Superior temporal gyrus (tissue), 1 donor: ENCODE measurements around the gene PIGA.
"Not testable (repeated sequence)": the region's sequence is repeated elsewhere in the genome, so short reads cannot be mapped to it uniquely, and the experiment has no call there.

ENCODE experiments used
- DNase-seq: peaks from one replicate; pipeline ENCODE4 v3.0.0-alpha.2; 2016; ENCODE audit errors: extremely low spot score

PIGA gene

DNA sequence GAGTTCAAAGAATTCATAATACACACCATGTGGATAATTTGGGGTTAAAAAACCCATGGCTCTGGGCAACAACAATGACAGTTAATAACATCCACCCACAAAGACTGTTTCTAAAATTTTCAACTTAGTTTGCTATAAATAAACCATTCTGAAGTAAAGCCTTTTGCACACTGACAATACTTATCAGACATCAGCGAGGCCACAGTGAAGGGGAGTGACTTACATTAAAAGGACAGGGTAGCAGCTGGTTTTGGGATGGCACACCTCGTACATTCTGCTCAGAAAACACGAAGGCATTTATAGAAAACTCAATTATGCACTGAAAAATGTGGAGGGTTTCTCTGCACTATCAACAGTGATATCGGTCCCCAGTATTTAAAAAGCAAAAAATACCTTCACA, 15.0 kb downstream of the PIGA start:
- no peak for DNase-seq

DNA sequence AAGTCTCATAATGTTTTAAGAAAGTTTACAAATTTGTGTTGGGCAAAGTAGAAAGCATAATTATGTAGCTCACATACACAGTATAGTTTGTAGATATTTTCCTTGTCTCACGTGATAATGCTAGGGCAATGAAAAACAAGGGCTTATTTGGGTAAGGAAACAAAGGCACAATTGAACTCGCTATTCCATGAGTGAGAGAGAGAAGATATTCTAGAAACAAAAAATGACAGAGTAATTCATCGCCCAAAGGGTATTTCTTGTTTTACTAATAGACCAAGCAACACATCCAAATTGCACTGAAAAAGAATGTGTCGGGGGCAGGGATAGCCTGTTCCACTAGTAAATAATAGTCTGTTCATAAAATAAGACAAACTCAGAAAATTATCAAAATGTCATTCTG, 16.2 kb downstream of the PIGA start:
- DNase-seq: peak; percentile 74

DNA sequence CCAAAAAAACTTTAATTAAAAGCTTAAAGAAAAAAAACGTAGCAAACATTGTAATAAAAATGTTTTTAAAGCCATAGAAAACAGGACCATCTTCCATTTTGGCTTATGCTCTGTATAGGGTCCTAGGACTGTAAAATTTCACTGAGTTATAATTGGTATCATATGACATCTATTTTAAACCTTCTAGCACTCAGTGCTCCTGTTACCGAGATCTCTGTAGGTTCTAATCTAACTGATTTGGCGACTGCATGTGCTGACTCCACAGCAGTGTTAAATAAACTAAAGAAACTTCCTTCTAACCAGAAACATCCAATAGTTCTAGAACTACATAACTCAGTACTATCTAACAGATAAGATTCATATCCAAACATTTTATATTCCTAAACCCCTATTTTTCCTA, 19.8 kb downstream of the PIGA start, which contains the start of gene ASB11:
TSS of gene ASB11 (minus strand) at position 132 of the 400 bp plus-strand sequence. CDS start at position 97, 35 bp downstream.
- no peak for DNase-seq

DNA sequence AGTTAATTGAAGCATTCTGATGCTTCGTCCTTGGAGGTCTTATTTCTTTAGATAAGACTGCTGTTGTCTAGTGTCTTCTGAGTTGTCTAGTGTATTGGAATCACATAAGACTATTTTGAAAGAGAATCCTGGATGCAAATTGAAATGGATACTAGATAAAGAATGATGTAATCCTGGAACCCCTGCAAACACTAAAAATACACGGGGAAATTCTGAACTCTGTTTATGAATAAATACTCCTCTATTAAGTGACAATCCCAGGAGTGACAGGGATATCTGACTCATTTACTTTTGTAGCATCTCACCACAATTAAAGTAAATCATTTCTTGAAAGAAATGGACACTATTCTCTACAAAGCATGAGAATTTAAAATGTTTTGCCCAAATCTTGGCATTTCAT, 20.9 kb downstream of the PIGA start:
- DNase-seq: no peak

DNA sequence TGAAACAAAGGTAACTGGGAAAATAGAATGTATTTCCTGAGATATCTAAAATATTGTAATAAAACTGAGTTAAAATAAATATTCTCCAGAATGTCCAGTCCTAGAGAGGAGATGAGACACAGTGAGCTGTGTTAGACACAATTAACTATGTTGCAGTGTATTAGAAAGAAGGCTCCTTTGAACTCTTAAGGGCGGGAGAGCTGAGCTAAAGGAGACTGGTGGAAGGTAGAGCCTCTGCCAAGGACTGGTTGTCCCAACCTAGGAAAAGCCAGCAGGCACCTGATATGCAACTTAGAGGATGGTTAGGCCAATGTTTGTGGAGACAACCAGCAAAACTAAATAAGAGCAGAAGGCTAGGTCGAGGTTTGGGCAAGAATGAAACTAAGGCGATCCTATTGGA, 24.2 kb downstream of the PIGA start:
- no peak for DNase-seq

DNA sequence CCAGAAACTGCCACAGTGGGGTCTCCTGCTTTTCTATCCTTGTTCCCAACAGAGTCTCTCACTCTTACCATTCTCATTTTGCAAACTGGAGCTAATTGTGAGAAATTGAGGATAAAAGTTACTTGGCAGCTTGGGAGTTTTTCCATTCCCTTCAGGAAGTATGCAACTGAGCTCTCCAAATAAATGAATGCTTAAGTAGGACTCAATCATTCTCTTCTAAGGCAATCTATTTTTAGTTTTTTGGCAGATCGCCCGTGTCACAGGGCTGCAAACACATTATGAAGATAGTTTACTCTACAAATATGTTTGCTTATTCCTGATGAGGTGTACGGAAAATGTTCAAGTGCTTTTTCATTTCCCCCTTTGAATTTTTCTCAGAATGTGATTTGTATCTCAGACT, 25.2 kb downstream of the PIGA start:
- DNase-seq: no peak

DNA sequence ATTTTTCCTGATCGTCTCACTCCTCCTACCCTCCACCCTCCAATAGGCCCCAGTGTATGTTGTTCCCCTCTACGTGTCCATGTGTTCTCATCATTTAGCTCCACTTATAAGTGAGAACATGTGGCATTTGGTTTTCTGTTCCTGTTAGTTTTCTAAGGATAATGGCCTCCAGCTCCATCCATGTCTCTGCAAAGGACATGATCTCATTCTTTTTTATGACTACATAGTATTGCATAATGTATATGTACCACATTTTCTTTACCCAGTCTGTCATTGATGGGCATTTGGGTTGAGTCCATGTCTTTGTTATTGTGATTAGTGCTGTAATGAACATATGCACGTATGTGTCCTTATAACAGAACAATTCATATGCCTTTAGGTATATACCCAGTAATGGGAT, 29.4 kb downstream of the PIGA start:
- DNase-seq: not testable (repeated sequence)

DNA sequence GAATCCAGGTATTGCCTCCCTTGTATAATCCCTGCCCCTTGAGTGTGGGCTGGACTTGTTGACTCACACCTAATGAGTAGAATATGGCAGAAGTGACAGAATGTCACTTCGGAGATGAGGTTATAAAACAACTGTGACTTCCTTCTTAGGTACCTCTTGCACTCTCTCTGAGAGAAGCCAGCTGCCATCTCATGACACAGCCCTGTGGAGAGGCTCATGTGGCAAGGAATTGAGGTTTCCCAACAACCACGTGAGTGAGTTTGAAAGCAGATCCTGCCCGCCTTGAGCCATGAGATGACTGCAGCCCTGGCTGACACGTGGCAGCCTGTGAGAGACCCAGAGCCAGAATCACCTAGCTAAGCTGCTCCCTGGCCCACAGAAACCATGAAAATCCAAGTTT, 33.4 kb downstream of the PIGA start:
- no peak for DNase-seq

DNA sequence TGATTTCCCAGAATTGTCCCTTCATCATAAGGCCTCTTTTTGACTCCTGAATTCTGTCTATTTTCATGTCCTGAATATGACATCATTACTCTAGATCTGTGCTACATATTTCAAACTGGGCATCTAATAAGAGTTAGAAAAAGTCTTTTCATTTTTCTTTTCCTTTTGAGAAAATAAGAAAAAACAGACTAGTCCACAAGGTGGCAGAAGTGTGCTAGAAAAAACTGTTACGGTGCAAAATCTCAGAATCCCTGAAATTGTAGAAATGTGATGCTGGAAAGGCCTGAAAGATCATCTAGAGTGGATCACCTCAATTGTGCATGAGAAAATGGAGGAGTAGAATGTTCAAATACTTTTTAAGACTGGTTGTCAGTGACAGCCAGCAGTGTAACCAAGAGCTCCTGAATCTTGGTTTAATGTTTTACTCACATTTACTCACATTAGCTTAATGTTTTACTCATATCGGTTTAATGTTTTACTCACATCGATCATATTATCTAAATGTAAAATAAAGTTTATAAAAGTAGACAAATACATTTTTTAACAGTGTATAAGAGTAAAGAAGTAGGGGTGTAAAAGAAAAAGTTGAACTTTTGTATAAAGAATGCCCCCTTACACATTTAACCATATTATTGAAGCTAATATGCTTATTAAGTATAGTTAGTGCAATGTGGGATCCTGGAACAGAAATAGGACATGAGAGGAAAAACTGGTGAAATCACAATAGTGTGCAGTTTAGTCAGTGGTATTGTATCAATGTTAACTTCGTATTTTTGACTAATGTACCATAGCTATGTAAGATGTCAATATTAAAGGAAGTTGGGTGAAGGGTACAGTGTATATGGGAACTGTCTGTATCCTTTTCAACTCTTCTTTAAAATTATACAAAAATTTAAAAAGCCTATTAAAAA, 35.1 kb downstream of the PIGA start:
- peak; percentile 81 for DNase-seq

DNA sequence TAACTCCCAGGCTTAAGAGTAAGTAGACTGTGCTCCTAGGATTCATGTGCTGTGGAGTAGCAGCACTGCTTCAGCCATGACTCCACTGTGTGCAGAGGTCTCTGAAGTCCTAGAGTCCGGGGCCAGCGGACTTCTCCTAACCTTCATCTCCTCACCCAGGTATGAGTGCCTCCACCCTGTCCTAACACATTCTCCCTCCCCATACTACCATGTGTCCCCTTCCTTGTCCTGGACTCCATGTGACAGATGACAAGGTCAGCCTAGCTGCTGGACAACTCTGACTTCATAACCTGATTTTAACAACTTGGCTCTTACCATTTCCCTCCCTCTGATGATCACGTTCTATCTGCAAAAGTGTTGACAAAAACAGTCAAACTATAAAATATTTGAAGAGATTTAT, 36.5 kb downstream of the PIGA start:
- no peak for DNase-seq

DNA sequence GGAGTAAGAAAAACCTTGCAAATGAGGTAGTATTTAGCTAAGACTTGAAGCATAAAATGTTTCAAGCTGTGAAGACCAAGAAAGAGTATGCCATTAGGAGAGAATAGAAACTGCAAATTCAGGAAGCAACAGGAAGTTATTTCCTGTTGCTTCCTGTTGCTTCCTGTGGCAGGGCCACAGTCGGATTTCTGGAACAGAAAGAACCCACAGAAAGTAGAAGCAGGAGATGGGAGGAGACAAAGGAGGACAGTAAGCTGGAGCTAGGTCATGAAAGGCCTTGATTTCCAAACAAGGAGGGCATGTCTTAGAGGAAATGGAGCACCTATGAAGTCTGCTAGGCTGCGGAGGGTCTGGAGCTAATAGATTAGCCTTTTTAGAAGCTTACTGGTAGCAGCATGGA, 37.1 kb downstream of the PIGA start:
- DNase-seq: no peak

DNA sequence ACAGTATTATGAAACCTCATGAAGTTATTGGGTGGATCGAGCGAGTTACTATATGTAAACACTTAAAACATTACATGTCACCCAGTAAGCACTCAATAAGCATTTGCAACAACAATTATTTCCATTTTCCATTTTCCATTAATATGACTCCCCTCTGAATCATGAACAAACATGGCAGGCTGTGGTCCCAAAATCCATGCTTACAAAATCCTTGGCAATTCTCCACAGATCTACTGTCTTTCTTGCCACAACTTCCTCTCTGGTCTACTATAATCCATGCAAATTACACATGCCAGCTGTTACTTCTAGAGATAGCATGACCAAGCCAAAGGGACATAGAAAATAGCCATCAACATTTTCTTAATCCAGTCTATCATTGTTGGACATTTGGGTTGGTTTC, 41.9 kb downstream of the PIGA start:
- no peak for DNase-seq

DNA sequence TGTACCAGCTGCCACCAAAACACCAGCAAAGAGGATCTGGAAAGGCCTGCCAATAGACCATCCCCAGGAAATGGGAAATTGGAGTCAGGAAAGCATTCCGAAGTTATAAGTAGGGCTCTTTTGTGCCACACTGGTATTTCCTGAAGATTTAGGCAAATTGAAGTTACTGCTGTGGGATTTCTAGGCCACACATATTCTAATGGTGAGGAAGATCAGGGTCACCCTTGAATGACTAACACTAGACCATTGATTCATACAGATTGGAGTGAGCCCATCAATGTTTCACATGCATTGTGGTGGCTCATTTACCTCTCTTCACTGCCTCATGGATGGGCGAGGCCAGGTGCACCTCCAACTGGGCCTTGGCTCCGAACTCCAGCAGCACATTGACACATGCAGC, 42.5 kb downstream of the PIGA start:
- DNase-seq: no peak

DNA sequence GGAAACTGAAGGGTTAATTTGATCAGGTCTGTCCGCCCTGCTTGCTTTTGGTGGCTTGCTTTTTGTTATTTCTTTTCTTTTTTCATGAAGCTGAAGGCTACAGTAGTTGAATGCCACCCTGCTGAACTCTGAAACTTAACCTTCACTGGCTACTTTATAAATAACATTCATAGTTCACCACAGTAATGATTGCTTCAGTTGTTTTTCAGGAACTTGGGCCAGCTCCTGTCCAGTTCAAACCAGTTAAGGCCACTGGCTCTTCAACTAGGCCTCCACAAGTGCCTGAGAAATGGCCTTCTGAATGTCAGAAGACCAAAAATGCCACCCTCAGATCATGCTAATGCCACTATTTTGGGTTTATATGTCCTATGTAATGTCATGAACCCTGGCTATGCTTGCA, 57.7 kb downstream of the PIGA start:
- DNase-seq: no peak

DNA sequence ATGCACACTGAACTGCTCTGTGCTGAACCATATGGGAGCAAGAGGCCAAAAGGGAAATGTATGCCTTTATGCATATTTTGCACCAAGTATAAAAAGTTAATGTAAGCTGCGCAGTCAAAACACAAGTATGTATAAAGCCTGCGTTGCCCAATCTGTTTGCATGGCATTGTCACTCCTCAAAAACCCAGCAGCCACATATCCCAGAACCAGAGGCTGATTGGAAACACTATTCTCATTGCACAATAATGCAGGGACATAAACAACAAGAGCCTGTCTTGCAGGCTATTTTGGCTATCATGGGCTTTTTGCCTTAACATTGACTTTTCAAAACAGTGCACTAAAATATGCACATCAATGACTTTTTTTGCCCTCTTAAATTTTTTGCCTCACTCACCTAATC, 60.4 kb downstream of the PIGA start:
- no peak for DNase-seq

DNA sequence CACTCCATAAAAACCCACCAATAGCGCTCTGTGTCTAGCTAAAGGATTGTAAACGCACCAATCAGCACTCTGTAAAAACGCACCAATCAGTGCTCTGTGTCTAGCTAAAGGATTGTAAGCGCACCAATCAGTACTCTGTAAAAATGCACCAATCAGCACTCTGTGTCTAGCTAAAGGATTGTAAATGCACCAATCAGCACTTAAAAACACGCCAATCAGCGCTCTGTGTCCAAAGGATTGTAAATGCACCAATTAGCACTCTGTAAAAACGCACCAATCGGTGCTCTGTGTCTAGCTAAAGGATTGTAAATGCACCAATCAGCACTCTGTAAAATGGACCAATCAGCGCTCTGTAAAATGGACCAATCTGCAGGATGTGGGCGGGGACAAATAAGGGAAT, 62.0 kb downstream of the PIGA start:
- not testable (repeated sequence) for DNase-seq

DNA sequence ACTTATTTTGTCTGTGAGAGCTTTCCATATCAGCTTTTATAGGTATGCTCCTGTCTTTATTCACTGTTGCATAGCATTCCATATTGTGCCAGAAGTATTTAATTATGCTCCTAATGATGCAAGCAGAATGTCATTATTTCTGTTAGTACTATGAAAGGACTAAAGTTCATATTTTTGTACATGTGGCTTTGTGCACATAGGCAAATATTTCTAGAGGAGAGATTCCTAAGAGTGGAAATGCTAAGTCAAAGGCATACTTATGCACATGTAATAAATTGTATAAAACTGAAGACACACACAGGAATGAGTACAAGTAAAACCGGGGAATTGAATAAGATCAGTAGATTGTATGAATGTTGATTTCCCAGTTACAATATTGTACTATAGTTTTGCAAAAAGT, 63.6 kb downstream of the PIGA start:
- no peak for DNase-seq

DNA sequence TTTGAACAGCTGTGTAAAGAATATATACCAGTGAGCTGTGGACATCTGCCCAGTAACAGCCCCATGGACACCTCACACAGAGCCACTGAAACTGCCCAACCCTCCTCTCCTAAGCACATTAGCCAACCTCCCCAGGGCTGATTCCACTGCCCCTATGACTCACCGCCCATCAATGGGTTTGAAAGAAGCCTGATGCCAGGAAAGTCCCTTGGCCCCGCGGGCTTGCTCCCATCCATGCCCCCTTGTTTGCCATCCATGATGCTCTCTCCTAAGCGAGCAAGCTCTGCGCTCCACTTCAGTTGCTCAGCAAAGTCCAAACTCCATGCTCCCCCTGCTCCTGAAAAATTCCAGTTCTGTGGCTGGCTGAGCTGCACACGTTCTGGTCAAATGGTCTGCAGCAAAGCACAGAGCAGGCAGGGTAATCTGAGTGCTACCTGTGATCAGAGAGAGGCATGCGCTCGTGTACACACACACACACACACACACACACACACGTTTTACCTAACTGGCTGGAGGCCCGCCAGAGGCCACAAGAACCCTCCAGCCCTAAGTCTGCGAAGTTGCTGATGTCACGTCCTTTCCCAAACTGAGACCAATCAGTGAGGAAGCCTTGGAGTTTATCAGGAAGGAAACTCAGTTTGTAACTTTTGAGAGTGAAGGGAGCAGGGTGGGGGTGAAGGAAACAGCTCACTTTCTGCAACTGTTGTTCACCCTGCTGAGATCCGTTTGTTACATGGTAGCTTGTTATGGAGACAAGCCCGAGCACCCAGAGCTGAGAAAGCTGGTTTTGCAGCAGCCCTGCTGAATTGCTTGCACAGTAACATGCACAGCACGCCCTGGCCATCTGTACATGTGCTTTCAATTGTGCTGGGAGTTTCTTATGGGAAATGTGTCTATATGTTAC, 65.5 kb downstream of the PIGA start, which contains the start of gene ASB9:
TSS of gene ASB9 (minus strand) at position 466 of the 904 bp plus-strand sequence. CDS start at position 257, 209 bp downstream.
- DNase-seq: no peak
